ENCODE data around the gene CFAP299. TPM values are rescaled to one million over a fixed set of nuclear protein-coding genes. Genes with fewer than 3 reads are reported as not detected.

The CFAP299 gene
- total and polyA plus RNA-seq, 2 donors (not counting 3 experiments of a cell fraction or from before 2014, with no cell fraction given): not detected

DNA sequence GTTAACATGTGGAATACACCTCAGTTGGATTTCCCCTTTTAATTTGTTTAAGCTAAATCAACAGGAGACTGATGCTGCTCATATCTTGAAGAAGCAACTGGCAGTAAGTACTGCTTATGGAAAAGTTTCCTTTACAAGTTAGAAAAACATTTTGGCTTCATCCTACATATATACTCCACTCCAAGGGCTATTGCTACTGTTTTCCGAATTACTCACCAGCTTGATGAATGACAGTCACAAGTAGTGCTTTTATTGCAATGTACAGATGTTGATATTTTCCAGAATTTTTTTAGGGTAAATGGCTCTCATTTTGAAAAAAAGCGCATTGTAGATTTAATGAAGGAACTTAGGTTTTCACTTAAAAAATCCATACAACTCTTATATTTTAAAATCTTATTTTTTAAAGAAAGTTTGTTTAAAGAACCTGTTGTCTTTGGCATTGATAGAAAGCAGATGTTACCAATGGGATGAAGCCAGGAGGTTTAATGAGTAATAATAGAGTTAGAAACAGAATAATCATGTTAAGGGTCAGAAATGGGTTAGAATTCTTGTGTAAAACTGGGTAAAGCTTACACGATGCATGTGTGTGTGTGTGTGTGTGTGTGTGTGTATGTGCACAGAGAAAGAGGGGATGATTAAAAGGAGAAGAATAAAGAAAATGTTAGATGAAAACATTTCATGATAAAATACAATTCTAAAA is 272.9 kb downstream of the CFAP299 start:
- intact Hi-C loops (cut with micrococcal nuclease): no loop called here
- ChIA-PET CTCF (no interaction called here), POLR2A (no interaction called here)
- Histone ChIP-seq H3K9me1 (replicated peaks; ENCODE audit: control insufficient read depth, extremely low read depth, insufficient read depth, low read length) (no peaks in the 10 kb centered on the region), H3K9ac (replicated peaks; ENCODE audit: extremely low read depth, insufficient read depth, low read length) (no peak overlapping the region), H3K27ac (ENCODE audit: insufficient read depth, low read depth, low read length) (no peak overlapping the region), H3K4me2 (ENCODE audit: insufficient read depth, low read length) (no peak overlapping the region), H3K27me3 (ENCODE audit: control insufficient read depth in 2 of 2, insufficient read depth in 2 of 2, low read length in 2 of 2) (no peaks in the 10 kb centered on the region), H3K36me3 (ENCODE audit: control insufficient read depth in 2 of 2, extremely low read depth in 1 of 2, insufficient read depth in 2 of 2, low read length in 2 of 2) (no peaks in the 10 kb centered on the region), H3K79me2 (ENCODE audit: control insufficient read depth, insufficient read depth, low read length) (no peaks in the 10 kb centered on the region), H3K4me3 (replicated peaks in 1 of 3; ENCODE audit: insufficient read depth in 1 of 3, low read depth in 1 of 3, low read length in 3 of 3) (no peak overlapping the region), H4K20me1 (replicated peaks; ENCODE audit: control insufficient read depth, extremely low read depth, insufficient read depth, low read length) (no peaks in the 10 kb centered on the region), H3K9me3 (replicated peaks; ENCODE audit: control insufficient read depth, insufficient read depth, low read length) (no peaks in the 10 kb centered on the region), H2AFZ (ENCODE audit: low read depth, low read length) (no peak overlapping the region), H3K4me1 (ENCODE audit: control insufficient read depth, extremely low read depth, insufficient read depth, low read length) (no peaks in the 10 kb centered on the region)
- dilution Hi-C loops (cut with MboI; ENCODE audit: extremely low pct_ligation_motif_present, low sequenced_read_pairs): no loop called here
- FAIRE-seq (no peak), DNase-seq (ENCODE audit: low read depth, low spot score) (no peak)
- BruUV-seq (replicated peaks): no TSS peak
- TF ChIP-seq FOS (IDR thresholded peaks at IDR 0.05; ENCODE audit: borderline replicate concordance, insufficient read depth, low read length) (no peak), GATA2 (IDR thresholded peaks at IDR 0.05; ENCODE audit: insufficient read depth, insufficient read length, low read depth, low read length) (no peak), MYC (IDR thresholded peaks at IDR 0.05; ENCODE audit: low read depth, low read length) (no peak), JUN (IDR thresholded peaks at IDR 0.05; ENCODE audit: borderline replicate concordance, insufficient read depth, insufficient read length, low read depth) (no peak), EZH2 (IDR thresholded peaks at IDR 0.05; ENCODE audit: borderline replicate concordance, low read depth, low read length, severe bottlenecking) (no peak), POLR2A (IDR thresholded peaks at IDR 0.05; ENCODE audit: low read depth, low read length) (no peak), POLR2AphosphoS5 (IDR thresholded peaks at IDR 0.05; ENCODE audit: insufficient read depth, low read depth, low read length) (no peak)
- TF ChIP-seq, protein P1, sequence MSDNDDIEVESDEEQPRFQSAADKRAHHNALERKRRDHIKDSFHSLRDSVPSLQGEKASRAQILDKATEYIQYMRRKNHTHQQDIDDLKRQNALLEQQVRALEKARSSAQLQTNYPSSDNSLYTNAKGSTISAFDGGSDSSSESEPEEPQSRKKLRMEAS (IDR thresholded peaks at IDR 0.05; ENCODE audit: insufficient read depth, insufficient read length): no peak
- TF ChIP-seq, protein P2, sequence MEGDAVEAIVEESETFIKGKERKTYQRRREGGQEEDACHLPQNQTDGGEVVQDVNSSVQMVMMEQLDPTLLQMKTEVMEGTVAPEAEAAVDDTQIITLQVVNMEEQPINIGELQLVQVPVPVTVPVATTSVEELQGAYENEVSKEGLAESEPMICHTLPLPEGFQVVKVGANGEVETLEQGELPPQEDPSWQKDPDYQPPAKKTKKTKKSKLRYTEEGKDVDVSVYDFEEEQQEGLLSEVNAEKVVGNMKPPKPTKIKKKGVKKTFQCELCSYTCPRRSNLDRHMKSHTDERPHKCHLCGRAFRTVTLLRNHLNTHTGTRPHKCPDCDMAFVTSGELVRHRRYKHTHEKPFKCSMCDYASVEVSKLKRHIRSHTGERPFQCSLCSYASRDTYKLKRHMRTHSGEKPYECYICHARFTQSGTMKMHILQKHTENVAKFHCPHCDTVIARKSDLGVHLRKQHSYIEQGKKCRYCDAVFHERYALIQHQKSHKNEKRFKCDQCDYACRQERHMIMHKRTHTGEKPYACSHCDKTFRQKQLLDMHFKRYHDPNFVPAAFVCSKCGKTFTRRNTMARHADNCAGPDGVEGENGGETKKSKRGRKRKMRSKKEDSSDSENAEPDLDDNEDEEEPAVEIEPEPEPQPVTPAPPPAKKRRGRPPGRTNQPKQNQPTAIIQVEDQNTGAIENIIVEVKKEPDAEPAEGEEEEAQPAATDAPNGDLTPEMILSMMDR (IDR thresholded peaks at IDR 0.05; ENCODE audit: extremely low read depth in 1 of 2, insufficient read depth in 1 of 2, low read depth in 1 of 2, low read length in 2 of 2): no peak

Data from endothelial cell of umbilical vein (primary cell).